Measurements from ENCODE around the gene ATP10D. TPM values are rescaled to one million over a fixed set of nuclear protein-coding genes. Genes with fewer than 3 reads are reported as not detected.

The ATP10D gene
- total and polyA plus RNA-seq, 12 donors, result 3.8 to 70.0 (median 22.6) TPM

DNA sequence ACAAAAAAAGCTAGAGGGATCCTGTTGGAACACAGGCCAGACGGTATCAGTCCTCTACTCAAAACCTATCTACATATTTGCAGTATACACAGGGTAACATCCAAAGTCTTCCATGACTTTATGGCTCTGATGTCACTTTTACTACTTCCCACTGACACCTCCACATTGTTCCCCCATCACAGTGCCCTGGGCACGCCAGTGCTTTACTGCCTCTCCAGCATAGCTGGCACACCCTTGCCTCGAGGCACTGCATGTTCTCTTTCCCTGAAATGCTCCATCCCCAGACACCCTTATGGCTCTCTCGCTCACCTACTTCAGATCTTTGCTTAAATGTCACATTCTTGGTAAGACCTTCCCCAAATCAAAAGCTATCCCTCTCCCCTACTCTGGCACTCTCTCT, 6.3 kb upstream of the ATP10D start:
- Histone ChIP-seq H3K36me3 (replicated peaks in 1 of 2) (no peaks in the 10 kb centered on the region), H3K4me1 (replicated peaks in 1 of 2) (no peaks in the 10 kb centered on the region), H3K27me3 (no peaks in the 10 kb centered on the region), H3K9me3 (replicated peaks in 1 of 3) (no peaks in the 10 kb centered on the region), H3K27ac (no peak overlapping the region), H3K4me3 (no peak overlapping the region)
- 88 to 97% (median 93%) methylated on average over 4 of the region's 4 CpGs for WGBS, 4 donors
- TF ChIP-seq, protein P1, sequence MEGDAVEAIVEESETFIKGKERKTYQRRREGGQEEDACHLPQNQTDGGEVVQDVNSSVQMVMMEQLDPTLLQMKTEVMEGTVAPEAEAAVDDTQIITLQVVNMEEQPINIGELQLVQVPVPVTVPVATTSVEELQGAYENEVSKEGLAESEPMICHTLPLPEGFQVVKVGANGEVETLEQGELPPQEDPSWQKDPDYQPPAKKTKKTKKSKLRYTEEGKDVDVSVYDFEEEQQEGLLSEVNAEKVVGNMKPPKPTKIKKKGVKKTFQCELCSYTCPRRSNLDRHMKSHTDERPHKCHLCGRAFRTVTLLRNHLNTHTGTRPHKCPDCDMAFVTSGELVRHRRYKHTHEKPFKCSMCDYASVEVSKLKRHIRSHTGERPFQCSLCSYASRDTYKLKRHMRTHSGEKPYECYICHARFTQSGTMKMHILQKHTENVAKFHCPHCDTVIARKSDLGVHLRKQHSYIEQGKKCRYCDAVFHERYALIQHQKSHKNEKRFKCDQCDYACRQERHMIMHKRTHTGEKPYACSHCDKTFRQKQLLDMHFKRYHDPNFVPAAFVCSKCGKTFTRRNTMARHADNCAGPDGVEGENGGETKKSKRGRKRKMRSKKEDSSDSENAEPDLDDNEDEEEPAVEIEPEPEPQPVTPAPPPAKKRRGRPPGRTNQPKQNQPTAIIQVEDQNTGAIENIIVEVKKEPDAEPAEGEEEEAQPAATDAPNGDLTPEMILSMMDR (IDR thresholded peaks at IDR 0.05), result no peak
- no peak for TF ChIP-seq POLR2A (IDR thresholded peaks at IDR 0.05)
- intact Hi-C loops (cut with DNase I), result no loop called here
- DNase-seq, result no peak

DNA sequence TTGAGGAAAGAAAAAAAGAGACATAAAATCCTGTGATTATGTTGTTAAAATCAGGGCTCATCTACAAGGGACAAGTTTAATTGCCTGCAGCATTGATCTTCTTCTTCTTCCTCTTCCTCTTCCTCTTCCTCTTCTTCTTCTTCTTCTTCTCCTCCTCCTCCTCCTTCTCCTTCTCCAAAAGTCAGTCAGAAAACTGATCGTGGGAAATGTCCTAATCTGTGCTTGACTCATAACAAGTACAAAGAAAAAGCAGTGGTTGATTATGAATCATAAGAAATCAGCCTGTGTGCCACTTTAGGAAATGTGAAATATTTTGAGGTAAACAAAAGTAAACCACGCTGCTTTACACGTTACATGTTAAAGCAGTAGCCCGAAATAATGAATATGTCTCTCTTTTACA, 2.7 kb upstream of the ATP10D start:
- H3K27me3 ChIP-seq, result no peaks in the 10 kb centered on the region
- whole genome bisulfite sequencing, 4 donors, result 35 to 50% (median 45%) methylated on average over 4 of the region's 4 CpGs
- no peaks in the 10 kb centered on the region for H3K4me1 ChIP-seq (replicated peaks in 1 of 2)
- no peak overlapping the region for H3K4me3 ChIP-seq
- H3K27ac ChIP-seq, result no peak overlapping the region
- no peaks in the 10 kb centered on the region for H3K36me3 ChIP-seq (replicated peaks in 1 of 2)
- no peak for DNase-seq
- TF ChIP-seq POLR2A (IDR thresholded peaks at IDR 0.05), result no peak
- TF ChIP-seq, protein P1 (IDR thresholded peaks at IDR 0.05), result no peak
- intact Hi-C loops (cut with DNase I), result loop anchor here (10.0 kb wide), 1 partner anchor 82 kb away; no protein-coding TSS in a partner anchor
- no peaks in the 10 kb centered on the region for H3K9me3 ChIP-seq (replicated peaks in 1 of 3)

DNA sequence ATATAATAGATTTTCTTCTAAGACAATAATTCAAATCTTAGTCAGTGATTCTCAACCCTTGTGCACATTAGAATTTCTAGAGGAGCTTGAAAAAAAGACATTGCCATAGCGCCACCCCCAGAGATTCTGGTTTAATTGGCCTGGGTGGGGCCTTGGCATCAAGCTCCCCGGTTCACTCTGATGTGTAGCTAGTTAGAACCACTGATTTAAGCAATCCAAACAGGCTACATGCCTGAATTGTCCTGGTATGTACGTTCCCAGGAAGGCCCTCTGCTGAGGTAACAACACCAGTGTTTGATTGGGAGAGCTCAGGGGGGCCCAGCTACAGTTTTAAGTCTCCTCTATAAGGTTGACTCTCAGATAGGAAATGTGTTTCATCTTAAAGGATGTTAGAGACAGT, 1.3 kb upstream of the ATP10D start:
- no peaks in the 10 kb centered on the region for H3K4me1 ChIP-seq (replicated peaks in 1 of 2)
- WGBS, 4 donors, result 85 to 92% (median 89%) methylated on average over 3 of the region's 3 CpGs
- DNase-seq, result no peak
- intact Hi-C loops (cut with DNase I), result loop anchor here (10.0 kb wide), 1 partner anchor 81 kb away; no protein-coding TSS in a partner anchor
- H3K36me3 ChIP-seq (replicated peaks in 1 of 2), result no peaks in the 10 kb centered on the region
- H3K4me3 ChIP-seq, result no peak overlapping the region
- no peaks in the 10 kb centered on the region for H3K27me3 ChIP-seq
- H3K9me3 ChIP-seq (replicated peaks in 1 of 3), result no peaks in the 10 kb centered on the region
- H3K27ac ChIP-seq, result no peak overlapping the region
- TF ChIP-seq POLR2A (IDR thresholded peaks at IDR 0.05), result no peak
- TF ChIP-seq, protein P1 (IDR thresholded peaks at IDR 0.05), result no peak

DNA sequence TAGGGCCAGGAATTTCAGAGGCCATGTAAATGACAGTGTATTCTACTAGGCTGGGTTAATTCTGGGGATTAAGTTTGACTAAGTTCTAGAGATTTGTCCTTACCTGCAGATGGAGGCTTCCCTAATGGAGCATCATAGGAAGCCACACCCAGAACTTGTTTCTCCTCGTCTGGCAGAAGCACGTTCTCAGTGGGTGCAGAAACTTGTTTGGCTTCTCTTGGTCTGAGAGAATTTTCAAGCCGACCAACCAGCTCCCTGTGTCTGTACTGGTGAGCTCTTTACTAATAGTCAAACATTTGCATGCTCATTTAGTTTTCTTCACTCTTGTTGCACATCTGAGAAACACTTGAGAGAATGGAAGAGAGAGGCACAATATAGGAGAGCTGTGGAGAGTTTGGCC, 907 bp upstream of the ATP10D start:
- Histone ChIP-seq H3K9me3 (replicated peaks in 1 of 3) (no peaks in the 10 kb centered on the region), H3K36me3 (replicated peaks in 1 of 2) (no peaks in the 10 kb centered on the region), H3K27me3 (no peaks in the 10 kb centered on the region), H3K27ac (peak overlapping the region in 3 of 5 donors; percentile 80 to 97 (median 93)), H3K4me1 (replicated peaks in 1 of 2) (no peaks in the 10 kb centered on the region), H3K4me3 (no peak overlapping the region)
- TF ChIP-seq, protein P1 (IDR thresholded peaks at IDR 0.05), result no peak
- TF ChIP-seq POLR2A (IDR thresholded peaks at IDR 0.05), result no peak
- 76 to 92% (median 83%) methylated on average over 3 of the region's 3 CpGs for WGBS, 4 donors
- intact Hi-C loops (cut with DNase I), result loop anchor here (10.0 kb wide), 1 partner anchor 81 kb away; no protein-coding TSS in a partner anchor
- DNase-seq, result no peak
